Ishikawa (cell line): ENCODE data around the gene TSC22D1.

Source experiments
- EP300 ChIP-seq: IDR thresholded peaks from 2 replicates; pipeline ENCODE4 v1.6.1; 2012; ENCODE audit warnings: borderline replicate concordance
- NFIC ChIP-seq: IDR thresholded peaks from 2 replicates; pipeline ENCODE4 v1.6.1; 2012
- TAF1 ChIP-seq: IDR thresholded peaks from 2 replicates; pipeline ENCODE4 v1.6.1; 2012; ENCODE audit warnings: low read depth, mild to moderate bottlenecking
- YY1 ChIP-seq: IDR thresholded peaks from 2 replicates; pipeline ENCODE4 v1.6.1; 2012; ENCODE audit warnings: low read depth

- TF ChIP-seq NFIC: no peak
- no peak for TF ChIP-seq YY1
- no peak for TF ChIP-seq EP300
- TF ChIP-seq TAF1: no peak
Observed at GRCh38 chr13:44537248-44537647, 38.9 kb downstream of the TSC22D1 start.
